Measurements from ENCODE around the gene GGTLC2.

GGTLC2 gene

GRCh38 chr22:22667966-22668880 is 23.8 kb downstream of the GGTLC2 start:
- TF ChIP-seq EZH2 (IDR thresholded peaks at IDR 0.05; ENCODE audit: borderline replicate concordance, low read length) (no peak), CTCF (IDR thresholded peaks at IDR 0.05; ENCODE audit: low read length) (no peak)
- peaks cover 60% of the 10 kb centered on the region for H3K4me1 ChIP-seq (ENCODE audit: insufficient read depth, low read length, severe bottlenecking)
- no peak overlapping the region; the same call in 1 of the 2 replicates for H3K4me2 ChIP-seq (ENCODE audit: low read length)
- H3K9me2 ChIP-seq (ENCODE audit: low read depth, low read length): no peaks in the 10 kb centered on the region
- H3F3A ChIP-seq (ENCODE audit: insufficient read depth, low read length): no peaks in the 10 kb centered on the region
- peak overlapping the region; percentile 91 for H3K27ac ChIP-seq (ENCODE audit: low read depth, low read length, poor library complexity, severe bottlenecking)
- no peak overlapping the region for H2AFZ ChIP-seq (ENCODE audit: low read length)
- H3K79me2 ChIP-seq (ENCODE audit: insufficient read depth, low read length): no peaks in the 10 kb centered on the region
- no peak overlapping the region for H3K4me3 ChIP-seq (ENCODE audit: low read depth, low read length, poor library complexity, severe bottlenecking)
- H3K36me3 ChIP-seq (ENCODE audit: insufficient read depth, low read length): no peaks in the 10 kb centered on the region; the same call in 1 of the 2 replicates
- no peaks in the 10 kb centered on the region for H3K27me3 ChIP-seq (ENCODE audit: insufficient read depth, low read length)
- peaks cover 14% of the 10 kb centered on the region for H3K9me3 ChIP-seq (ENCODE audit: low read length)
- peak overlapping the region; percentile 70; the same call in 1 of the 2 replicates for H3K9ac ChIP-seq (ENCODE audit: low read length)
- H4K20me1 ChIP-seq (ENCODE audit: insufficient read depth, low read length): no peaks in the 10 kb centered on the region

- Histone ChIP-seq H3K79me2 (ENCODE audit: insufficient read depth, low read length) (no peaks in the 10 kb centered on the region), H3K36me3 (ENCODE audit: insufficient read depth, low read length) (no peaks in the 10 kb centered on the region; the same call in 1 of the 2 replicates), H3K4me2 (ENCODE audit: low read length) (no peak overlapping the region), H3K9me2 (ENCODE audit: low read depth, low read length) (no peaks in the 10 kb centered on the region), H3K4me3 (ENCODE audit: low read depth, low read length, poor library complexity, severe bottlenecking) (no peak overlapping the region), H3K9me3 (ENCODE audit: low read length) (peaks cover 14% of the 10 kb centered on the region), H3F3A (ENCODE audit: insufficient read depth, low read length) (no peaks in the 10 kb centered on the region), H3K4me1 (ENCODE audit: insufficient read depth, low read length, severe bottlenecking) (peaks cover 57% of the 10 kb centered on the region), H3K27ac (ENCODE audit: low read depth, low read length, poor library complexity, severe bottlenecking) (peak overlapping the region; percentile 91), H2AFZ (ENCODE audit: low read length) (no peak overlapping the region), H3K9ac (ENCODE audit: low read length) (no peak overlapping the region; the same call in 1 of the 2 replicates), H4K20me1 (ENCODE audit: insufficient read depth, low read length) (no peaks in the 10 kb centered on the region), H3K27me3 (ENCODE audit: insufficient read depth, low read length) (no peaks in the 10 kb centered on the region)
- TF ChIP-seq CTCF (IDR thresholded peaks at IDR 0.05; ENCODE audit: low read length) (no peak), EZH2 (IDR thresholded peaks at IDR 0.05; ENCODE audit: borderline replicate concordance, low read length) (no peak)
These were observed 24.7 kb downstream of the GGTLC2 start for GRCh38 chr22:22669093-22669492.

GRCh38 chr22:22670076-22670795 is 25.8 kb downstream of the GGTLC2 start:
- no peaks in the 10 kb centered on the region for H3K9me2 ChIP-seq (ENCODE audit: low read depth, low read length)
- H3F3A ChIP-seq (ENCODE audit: insufficient read depth, low read length): no peaks in the 10 kb centered on the region
- H3K79me2 ChIP-seq (ENCODE audit: insufficient read depth, low read length): no peaks in the 10 kb centered on the region
- no peak overlapping the region for H3K4me2 ChIP-seq (ENCODE audit: low read length)
- H3K36me3 ChIP-seq (ENCODE audit: insufficient read depth, low read length): no peaks in the 10 kb centered on the region; the same call in 1 of the 2 replicates
- no peak overlapping the region for H3K4me3 ChIP-seq (ENCODE audit: low read depth, low read length, poor library complexity, severe bottlenecking)
- H3K4me1 ChIP-seq (ENCODE audit: insufficient read depth, low read length, severe bottlenecking): peaks cover 50% of the 10 kb centered on the region
- H3K27me3 ChIP-seq (ENCODE audit: insufficient read depth, low read length): no peaks in the 10 kb centered on the region
- no peak overlapping the region for H3K27ac ChIP-seq (ENCODE audit: low read depth, low read length, poor library complexity, severe bottlenecking)
- peaks cover 14% of the 10 kb centered on the region for H3K9me3 ChIP-seq (ENCODE audit: low read length)
- no peak for TF ChIP-seq EZH2 (IDR thresholded peaks at IDR 0.05; ENCODE audit: borderline replicate concordance, low read length)
- no peak for TF ChIP-seq CTCF (IDR thresholded peaks at IDR 0.05; ENCODE audit: low read length)
- H4K20me1 ChIP-seq (ENCODE audit: insufficient read depth, low read length): no peaks in the 10 kb centered on the region
- H2AFZ ChIP-seq (ENCODE audit: low read length): no peak overlapping the region
- no peak overlapping the region for H3K9ac ChIP-seq (ENCODE audit: low read length)
